C4-2B (cell line): ENCODE results near the gene ZFYVE28.

Source experiments
- ZFX ChIP-seq: fragments of 450-650 bp; IDR thresholded peaks from 2 replicates; pipeline ENCODE4 v1.6.1; 2017
- TF ChIP-seq, protein P1 (sequence below): fragments of 450-650 bp; conservative IDR thresholded peaks from 2 replicates; pipeline ENCODE4 v1.5.1; 2017; ENCODE audit warnings: mild to moderate bottlenecking

DNA sequence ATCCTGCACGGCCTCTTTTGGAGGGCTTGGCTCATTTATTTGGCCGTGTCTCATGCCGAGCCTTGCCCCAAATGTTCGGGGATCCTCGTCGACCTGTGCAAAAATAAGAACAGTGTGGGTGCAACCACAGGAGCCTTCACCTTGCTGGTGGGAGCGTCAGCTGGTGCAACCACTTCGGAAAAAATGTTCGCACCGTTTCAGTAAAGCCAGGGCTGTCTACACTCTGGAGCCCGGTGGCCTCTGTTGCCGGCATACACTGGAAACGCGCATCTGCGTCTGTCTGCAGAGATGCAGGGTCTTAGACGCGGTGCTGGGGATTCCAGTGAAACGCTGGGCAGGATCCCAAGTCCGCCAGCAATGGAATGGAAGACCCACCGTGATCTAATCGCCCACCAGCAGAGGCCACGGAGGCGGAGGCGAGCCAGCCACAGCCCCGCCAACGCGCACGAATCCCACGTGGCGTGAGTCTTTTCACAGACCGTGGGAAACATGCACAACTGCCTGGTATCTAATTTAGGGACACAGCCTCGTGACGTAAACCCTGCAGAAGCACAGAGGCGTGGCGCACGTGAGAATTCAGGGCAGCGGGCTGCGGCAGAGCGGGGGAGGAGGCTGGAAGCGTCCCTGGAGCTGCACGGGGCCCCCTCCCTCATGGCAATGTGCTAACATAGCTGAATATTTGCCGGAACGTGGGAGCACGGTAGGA is 142.7 kb downstream of the ZFYVE28 start:
- TF ChIP-seq, protein P1, sequence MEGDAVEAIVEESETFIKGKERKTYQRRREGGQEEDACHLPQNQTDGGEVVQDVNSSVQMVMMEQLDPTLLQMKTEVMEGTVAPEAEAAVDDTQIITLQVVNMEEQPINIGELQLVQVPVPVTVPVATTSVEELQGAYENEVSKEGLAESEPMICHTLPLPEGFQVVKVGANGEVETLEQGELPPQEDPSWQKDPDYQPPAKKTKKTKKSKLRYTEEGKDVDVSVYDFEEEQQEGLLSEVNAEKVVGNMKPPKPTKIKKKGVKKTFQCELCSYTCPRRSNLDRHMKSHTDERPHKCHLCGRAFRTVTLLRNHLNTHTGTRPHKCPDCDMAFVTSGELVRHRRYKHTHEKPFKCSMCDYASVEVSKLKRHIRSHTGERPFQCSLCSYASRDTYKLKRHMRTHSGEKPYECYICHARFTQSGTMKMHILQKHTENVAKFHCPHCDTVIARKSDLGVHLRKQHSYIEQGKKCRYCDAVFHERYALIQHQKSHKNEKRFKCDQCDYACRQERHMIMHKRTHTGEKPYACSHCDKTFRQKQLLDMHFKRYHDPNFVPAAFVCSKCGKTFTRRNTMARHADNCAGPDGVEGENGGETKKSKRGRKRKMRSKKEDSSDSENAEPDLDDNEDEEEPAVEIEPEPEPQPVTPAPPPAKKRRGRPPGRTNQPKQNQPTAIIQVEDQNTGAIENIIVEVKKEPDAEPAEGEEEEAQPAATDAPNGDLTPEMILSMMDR = no peak
- TF ChIP-seq ZFX = no peak
